GM12874 (cell line): ENCODE measurements around the gene CAMKK2.

Source experiments
- CTCF ChIP-seq: IDR thresholded peaks from 2 replicates; pipeline ENCODE4 v1.5.1; 2011; ENCODE audit warnings: low read depth, mild to moderate bottlenecking, control low read depth, low read length, moderate library complexity; ENCODE audit not compliant: insufficient read depth

The CAMKK2 gene

GRCh38 chr12:121295116-121295745 is 1.3 kb downstream of the CAMKK2 start:
- no peak for TF ChIP-seq CTCF

- no peak for TF ChIP-seq CTCF
Observed at GRCh38 chr12:121294151-121294889, 2.2 kb downstream of the CAMKK2 start.

- no peak for TF ChIP-seq CTCF
Observed at GRCh38 chr12:121293603-121294002, 2.9 kb downstream of the CAMKK2 start.

- TF ChIP-seq CTCF = no peak
Observed at GRCh38 chr12:121290410-121290809, 6.1 kb downstream of the CAMKK2 start.

GRCh38 chr12:121289962-121290361 is 6.5 kb downstream of the CAMKK2 start:
- no peak for TF ChIP-seq CTCF

- no peak for TF ChIP-seq CTCF
Observed at GRCh38 chr12:121288986-121289385, 7.5 kb downstream of the CAMKK2 start.

GRCh38 chr12:121288158-121288845 is 8.2 kb downstream of the CAMKK2 start:
- TF ChIP-seq CTCF = no peak
